Pons (tissue), 1 donor: ENCODE results near the gene DKK3.
A peak's percentile ranks its signal among the peaks of the same experiment; 100 is the strongest.

Source experiments
- DNase-seq: peaks from one replicate; pipeline ENCODE4 v3.0.0-alpha.2; 2016; ENCODE audit warnings: low spot score

The DKK3 gene

DNA sequence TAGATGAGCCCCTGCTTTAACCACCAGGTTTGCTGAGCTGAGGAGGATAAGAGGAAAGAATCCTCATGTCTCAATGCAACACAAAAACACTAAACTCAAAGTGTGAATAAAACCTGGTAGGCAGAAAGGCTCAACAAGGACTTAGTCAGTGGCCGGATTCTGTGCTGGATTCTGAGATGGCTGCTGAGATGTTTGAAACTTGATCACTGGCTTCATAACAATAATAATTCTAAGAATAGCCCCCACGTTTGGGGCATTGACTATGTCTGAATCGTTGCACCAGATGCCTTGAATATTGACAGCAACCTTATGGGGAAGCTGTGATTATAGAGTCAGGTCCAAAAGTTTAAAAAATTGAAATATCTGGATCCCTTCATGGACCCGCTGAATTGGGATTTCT is 4.6 kb downstream of the DKK3 start:
- no peak for DNase-seq

DNA sequence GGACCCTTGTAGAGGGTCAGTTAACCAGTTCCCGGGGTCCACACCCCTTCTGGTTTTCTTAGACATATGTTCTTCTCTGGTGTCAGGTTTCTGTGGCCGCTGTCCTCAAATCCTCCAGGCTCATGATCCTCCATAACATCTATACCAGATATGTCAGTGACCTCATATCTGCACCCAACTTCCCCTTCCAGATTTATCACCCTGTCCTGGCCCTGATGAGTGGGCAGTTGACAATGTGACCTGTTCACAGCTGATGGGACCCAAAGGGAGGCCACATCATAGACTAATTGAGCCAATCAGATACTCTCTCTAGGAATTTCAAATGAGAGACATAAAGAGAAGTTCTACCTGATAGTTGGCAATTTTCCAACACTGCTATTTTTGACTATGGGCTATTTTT is 5.1 kb downstream of the DKK3 start:
- DNase-seq = no peak

DNA sequence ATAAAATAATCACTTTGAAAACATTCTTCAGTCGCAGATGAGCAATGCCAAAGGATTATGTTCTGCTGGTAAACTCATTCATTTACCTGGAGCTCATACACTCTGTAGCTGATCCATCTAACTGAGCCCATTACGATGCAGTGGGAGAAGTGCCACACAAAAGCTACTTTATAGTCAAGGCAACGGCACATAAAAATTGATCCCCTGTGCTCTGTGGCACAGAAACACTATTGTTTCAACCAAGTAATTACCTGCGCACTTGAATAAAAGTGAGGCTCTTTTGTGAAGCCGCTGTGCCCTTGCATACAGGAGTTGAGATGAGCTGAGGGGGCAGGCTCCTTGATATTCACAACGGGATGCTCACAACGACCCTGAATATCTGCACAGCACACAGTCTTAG is 7.2 kb downstream of the DKK3 start:
- no peak for DNase-seq

DNA sequence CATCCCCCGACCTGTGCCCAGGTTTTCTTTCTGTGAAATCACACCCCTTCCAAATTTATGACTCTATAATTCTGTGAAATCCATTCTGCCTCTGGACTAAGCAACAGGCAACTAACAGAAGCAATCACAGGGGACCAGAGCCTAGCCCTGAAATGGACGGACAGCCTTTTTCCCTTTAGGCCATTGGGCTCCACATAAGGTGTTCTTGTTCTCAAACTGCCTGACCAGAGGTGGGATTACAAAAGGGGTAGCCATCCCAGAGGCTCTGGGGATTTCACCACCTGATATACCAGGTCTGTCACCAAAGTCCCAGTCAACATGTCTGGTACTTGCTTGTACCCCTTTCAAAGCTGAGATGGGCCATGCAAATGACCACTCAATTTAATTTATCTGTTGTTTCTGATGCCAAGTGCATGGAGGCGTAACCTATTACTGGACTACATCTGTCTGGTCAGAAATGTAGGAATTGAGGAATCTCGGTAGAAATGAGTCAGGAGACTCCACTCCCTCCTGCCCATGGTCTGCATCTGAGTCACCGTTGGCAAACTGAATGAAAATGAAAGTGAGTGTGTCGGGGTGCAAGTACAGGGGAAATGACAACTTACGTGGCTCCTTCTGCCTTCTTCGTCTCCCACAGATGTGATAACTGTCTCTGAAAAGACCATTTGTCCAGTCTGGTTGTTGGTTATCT is 10.2 kb downstream of the DKK3 start:
- DNase-seq = no peak

DNA sequence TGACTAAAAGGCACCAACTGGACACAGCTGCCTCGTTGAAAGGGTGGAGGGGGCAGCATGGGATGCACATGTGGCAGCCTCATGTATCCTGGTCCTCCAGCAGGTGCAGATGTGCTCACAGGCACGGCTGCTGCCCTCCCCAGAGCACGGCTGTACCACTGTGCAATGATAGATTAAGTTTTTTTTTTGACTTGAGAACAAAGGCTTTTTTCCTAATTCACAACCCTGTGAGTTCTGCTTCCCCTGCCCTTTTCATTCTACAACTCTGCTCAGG is 11.4 kb downstream of the DKK3 start:
- DNase-seq = no peak

DNA sequence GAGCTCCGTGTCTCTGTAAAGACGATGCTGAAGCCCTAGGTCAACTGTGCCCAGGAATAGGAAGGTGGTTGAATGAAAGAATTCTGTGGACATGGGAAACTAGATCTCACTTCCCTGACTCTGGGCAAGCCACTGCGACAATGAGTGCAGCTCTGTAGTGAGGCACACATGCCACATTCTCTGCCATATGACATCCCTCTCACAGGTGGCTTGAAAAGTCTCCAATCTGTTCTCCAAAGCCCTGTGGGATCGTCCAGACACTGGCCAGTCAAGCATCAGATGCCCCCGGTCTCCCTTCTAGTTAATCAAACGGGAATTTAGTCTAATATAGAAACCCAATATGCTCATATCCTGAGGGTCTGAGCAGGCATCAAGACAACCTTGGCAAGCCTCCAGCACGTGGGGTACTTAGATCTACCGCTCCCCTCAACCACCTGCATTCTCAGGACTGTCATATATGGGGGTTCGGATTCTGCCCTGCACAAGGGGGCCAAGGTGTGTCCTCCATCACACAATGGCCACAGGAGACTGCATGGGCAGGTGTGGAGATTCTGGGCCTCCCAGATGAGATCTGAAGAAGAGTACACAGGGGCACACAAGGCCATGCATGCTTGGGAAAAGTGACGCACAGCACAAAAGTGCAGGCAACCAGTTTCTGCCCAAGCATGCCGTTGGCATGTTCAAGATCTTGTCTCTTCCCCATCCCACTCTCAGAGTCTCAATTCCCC is 11.9 kb downstream of the DKK3 start:
- DNase-seq = no peak

DNA sequence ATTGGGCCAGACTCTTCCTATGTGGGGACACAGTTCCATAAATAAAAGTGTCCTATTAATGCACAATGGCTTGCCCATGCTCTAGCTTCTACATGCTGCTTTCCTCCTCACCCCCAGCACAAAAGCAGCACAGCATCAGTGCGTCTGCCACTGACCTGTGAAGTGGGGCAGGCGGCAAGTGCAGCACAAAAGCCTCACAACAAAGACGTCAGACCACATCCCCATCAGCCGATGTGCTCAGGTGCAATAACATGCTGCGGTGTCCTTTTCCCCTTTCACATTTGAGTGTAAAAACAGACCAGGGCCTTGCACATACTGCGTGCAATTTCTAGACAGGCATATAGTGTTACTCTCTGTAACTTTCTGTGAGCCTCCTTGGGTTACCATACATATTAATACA is 12.8 kb downstream of the DKK3 start:
- no peak for DNase-seq

DNA sequence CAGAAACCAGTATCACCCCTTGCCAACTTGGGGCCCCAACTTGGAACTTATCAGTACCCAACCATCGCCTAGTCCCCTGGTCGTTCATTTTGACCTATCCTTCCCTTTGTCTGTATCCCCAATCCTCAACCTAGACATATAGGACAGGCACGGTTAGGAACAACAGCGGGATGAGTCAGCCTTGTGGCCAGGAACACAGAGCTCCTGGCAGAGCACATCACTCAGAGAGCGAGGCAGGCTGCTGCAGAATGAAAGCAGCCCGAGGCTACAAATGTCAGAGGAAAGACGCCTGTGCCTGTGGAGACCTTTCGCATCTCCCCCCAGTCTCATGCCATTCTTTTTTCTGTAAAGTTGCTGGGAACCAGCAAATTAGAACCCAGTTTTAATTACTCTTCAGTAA is 14.6 kb downstream of the DKK3 start:
- DNase-seq = peak; percentile 76

DNA sequence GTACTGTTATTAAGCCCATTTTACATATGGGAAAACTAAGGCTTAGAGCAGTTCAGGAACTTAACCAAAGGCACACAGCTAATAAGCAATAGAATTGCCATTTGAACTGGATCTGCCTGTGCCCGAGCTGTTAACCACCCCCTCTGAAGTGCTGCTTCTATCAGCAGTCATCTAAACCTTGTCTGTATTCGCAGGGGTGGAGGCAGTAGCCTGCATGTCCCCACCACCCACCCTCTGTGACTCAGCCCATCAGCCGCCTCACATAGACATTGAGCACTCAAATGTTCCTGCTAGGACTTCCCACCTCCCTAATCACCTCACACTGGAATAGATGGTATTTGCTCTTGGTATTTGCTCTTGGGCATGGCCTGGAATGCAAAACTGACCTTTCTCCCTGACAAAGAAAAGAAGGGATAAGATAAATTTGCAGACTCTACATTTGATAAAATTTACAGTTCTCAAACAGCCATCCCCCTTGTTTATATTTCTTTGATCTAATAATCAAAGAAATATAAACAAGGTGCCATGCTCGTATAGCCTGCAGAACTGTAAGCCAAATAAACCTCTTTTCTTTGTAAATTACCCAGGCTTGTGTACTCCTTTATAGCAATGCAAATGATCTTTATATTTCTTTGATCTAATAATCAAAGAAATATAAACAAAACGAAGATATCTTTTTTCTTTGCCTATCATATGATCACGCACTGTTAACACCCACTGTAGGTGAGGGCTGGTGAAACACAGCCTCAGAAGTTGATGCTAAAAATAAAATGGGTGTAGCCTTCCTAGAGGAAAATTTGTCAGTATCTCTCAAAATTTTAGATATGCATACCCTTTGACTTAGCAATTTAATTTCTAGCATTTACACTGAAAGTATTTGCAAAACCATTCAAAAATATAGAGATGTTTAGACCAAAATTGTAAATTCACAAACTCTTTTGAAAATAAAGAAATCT is 15.9 kb downstream of the DKK3 start:
- no peak for DNase-seq

DNA sequence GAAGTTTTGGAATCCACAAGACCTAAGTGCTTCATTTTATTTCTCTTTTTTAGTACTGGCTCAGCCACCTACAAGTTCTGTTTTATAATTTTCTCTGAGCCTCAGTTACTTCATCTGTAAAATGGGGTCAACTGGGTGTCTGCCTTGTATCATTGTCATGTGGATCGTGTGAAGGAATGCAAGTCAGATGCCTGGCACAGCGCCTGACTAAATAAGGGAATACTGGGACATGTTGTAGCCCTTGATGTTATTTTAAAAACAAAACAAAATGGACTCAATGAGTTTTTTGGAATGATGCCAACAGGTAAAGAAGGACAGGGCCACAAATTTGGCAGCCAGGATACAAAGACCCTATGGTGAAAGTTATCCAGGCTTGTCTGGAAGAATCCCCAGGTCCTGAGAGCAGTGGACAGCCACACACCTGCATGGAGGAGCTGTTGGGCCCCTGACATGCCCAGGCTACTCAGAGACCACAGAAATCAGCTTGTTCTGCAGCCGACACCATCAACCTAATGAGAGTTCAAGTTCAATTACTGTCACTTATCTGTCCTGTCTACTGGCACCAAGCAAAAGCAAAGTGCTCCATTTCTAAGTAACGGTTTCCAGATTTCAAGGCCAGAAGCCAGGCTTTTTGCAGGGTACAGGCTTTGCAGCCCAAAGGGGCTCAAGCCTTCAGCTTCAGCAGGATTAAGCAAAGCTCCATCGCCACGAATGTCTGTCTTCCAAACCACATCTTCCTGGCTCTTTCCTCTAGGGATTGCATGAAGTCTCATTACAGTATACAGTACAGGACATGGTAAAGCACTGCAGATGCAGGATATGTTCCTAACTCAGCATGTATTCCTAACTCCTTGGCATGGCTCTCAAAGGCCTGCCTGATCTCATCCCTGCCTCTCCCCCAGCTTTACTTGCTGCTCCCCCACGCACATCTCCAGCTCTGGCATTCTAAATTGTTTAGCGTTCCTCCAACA is 18.4 kb downstream of the DKK3 start:
- DNase-seq = no peak

DNA sequence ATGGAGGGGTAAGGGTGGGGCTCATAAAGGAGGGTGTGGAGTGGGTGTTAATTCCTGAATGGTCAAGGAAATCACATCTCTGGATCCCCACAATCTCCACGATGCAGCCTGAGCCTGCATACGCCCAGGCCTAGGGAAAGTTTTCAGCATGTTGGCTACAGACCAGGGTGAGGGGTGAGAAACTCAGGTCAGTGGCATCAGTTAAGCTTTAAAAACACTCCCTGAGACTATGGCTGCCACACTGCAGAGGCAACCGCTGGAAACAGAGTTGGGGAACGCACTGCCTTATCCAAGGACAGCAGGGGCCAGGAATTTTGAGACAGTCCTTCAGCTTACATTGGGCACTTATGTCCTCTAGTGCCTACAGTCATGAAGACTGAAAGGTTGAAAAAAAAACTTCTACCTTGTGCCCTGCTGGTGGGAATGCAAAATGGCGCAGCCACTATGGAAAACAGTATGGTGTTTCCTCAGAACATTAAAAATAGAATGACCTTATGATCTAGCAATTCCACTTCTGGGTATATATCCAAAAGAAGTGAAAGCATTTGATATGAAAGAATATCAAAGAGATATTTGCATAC is 19.7 kb downstream of the DKK3 start:
- no peak for DNase-seq

DNA sequence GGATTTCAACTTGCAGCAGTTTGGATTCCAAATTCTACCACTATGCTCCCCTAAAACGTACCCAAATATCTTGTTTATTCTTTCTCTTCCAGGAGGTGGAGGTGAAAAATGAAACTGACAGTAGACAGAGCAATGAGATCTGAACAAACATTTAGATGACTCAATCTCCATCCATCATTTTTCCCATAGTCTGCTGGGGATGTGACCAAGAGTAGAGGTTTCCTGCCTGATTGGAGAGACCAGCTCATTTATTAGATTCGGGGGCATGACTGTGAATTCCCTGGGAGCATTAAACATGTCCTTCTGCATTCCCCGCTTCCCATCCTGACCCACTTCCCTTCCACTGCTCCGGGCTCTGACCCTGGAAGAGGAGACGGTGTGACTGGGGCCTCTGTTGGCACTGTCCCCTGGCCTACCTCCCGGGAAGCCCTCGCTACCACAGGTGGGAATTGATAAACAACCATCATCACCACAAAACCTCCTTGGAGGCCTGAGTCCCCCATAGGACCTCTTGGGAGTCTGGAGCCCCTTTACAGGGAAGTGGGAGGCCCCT is 20.3 kb downstream of the DKK3 start:
- no peak for DNase-seq

DNA sequence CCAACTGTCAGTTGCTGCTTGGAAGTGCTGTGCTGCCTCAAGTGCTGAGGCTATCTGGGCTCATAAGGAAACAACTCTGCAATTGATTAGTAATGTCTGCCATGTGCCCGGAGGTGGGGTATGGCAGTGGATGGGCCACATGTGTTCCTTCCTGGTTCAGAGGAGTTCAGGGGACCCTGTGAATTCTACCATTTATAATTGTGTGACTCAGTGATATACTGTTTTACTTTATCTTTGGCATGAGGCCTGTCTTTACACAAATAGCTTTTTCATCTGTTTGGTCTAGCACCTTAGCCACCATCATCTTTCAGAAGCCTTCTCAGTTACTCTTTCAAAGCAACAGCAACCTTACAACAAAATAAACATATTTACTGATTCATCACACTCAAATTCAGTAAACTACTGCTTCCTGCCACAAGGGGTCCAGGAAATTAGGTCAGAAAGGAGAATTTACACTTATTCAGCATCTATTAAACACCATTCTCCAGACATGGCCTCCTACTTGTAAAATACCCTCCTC is 20.9 kb downstream of the DKK3 start:
- DNase-seq = no peak

DNA sequence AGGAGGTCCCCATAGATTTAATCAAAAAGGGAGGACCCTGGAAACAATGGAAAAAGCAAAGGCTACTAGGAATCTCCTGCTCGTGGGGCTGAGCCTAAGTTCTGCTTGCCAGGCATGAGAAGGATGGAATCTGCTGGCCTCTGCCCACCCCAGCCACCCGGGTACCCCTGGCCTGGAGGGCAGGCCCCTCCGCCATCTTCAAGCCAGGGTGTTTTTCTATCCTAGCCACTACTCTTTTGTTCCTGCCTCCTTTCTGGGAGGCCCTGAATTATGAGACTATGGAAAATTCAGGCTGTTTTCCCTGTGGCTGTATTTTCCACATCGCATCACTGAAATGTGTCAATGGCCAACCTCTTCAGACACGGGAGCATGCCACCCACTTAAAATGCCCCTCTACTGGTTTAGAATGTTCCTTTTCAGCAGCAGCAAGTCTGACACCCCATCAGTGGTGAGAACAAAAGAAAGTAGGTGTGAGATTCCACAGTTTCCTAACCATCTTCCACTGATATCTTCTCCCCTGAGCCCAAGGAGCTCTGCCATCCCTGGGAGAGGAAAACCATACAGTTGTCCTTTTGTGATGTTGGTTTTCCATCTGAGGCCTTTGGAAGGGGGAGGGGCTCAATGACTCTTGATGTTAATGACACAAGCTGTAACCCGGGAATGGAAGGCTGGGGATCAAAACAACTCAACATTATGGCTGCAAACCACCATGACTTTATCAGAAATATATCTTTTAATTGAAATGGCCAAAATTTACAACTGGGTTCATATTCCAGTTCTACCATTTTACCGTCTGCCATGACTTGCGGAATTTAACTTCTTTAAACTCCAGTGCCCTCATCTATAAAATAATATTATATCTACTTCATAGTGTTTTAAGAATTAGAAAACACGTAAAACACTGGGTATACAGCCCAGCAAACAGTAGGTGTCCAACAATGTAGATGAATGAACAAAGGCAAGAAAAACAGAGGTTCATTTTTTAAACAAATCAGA is 22.2 kb downstream of the DKK3 start:
- DNase-seq = no peak

DNA sequence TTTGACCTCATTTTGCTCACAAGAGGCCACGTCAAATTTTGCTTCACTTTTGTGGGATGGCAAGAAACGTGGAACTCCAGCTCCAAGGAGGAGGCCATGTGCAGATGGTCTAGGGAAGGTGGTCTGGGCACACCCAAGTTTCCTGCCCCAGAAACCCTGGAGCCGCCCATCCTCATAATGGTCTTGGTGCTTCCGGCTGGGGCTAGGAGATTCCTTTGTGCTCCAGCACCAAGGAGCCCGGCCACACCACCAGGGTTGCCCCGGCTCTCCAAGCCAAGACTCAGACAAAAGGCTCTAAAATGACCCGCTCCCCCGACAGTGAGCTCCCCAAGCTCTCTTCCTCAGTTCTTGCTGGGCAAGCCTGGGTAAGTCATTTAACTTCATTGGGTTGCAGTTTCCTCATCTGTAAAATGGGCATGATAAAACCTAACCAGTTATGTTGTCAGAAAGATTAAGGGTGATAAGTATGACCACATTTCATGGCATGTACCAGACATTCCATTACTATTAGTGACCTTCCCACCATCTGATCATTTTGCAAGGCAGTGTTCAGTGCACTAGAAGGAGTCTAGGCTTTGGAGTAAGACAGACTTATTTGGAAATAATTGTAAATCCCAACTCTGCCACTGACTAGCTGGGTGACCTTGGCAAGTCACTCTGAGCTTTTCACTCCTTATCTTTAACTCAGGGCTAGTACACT is 23.3 kb downstream of the DKK3 start:
- no peak for DNase-seq

DNA sequence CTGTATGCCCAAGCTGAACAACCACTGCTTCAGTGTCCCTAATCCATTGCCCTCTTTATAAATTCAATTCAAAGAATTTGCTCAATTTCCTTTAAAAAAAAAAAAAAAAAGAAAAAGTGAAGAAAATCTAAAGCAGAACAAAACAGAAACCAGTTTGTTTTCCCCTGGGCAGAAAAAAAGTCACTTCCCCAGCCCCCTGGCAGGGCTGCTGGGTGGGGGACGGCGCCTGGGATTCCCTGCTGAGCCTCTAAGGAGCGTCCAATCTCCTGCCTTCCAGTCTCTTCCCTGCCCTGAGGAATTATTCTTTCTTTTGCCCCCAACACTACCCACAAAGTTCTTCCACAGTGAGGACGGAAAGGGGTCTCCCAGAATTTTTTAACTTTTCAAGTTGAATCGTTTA is 23.9 kb downstream of the DKK3 start:
- no peak for DNase-seq

DNA sequence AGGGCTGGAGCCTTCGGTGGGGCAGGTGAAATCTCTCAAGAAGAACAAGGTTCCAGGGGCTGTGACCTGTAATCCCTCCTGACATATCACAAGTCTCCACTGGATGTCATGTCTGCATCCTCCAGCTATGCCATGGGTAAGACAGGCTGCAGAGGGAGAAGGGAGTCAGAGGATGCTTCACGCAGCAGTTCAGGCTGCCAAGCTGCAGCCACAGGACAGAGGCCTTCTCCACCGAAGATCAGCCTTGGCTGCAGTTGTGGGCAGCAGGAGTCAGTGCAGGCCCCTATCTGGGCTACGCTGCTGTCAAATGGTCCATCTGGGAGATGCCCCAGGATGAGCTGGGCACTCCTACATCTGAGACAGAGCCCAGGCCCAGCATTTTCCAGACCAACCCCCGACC is 25.0 kb downstream of the DKK3 start:
- DNase-seq = no peak

DNA sequence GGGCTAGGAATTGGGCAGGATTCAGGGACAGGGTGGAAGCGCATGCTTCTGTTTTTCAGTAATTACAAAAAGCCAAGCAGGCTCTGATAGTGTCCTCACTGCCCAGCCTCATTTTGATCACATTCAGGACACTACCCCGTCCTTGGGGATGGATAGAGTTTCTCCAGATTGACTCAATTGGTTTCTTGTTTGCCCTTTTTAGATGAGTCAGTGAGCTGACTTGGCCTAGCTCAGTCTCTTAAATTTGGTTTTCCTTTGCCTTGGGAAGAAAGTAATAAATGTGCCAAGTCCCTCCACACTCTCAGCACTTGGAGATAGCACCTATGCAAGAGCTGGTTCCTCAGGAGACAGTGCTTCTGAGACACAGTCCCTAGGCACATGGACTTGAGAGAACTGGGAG is 25.5 kb downstream of the DKK3 start:
- no peak for DNase-seq

DNA sequence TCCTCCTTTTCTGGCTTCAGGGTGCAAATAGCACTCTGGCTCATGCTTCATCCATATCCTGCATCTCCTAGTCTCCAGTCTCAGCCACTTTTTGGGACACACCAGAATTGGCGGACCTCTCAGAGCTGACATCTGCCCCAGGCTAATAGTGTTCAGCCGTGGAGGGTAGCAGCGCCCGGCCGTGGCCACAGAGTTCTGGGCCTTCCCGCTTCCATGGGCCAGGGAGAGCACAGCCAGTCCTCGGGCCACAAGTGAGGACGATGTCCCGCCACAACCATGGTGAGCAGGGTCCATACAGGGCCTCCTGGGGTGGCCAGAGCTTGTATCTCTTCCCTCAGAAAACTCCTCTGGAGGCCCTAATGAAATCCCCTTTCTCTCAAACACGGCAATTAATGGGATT is 26.0 kb downstream of the DKK3 start:
- DNase-seq = no peak
